ENCODE data around the gene PRR18. TPM values are rescaled to one million over a fixed set of nuclear protein-coding genes. Genes with fewer than 3 reads are reported as not detected.

Gene PRR18
- total RNA-seq, 1 experiment from 2014 or later: not detected

DNA sequence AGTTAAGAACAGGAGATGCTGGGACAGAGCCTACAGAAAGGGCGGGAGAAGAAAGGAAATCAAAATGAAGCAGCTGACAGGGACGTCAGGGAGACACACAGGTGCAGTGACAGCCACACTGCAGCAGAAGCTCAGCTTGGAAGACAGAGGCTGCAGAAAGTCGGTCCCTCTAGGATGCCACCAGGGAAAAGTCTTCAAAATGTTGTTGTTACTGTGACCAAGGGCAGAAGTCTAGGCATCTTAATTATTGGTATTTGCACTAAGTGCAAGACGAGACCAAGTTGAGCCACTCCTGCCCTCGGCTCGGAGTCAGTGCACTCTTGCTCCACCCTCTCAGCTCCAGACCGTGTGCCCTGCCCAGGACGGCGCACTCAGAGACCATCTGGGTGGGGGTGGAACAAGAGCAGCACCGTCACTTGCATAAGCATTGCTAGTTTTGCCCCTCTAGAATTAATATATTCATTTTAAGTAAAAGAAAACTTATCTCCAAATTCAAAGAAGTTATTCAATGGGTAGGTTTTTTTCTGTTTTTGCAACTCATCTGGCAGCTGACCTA is 2.6 kb downstream of the PRR18 start:
- no peak overlapping the region for H2BK120ac ChIP-seq (ENCODE audit: low read depth, low read length, poor library complexity, severe bottlenecking)
- H3K23ac ChIP-seq (ENCODE audit: insufficient read length, low read depth, low read length): no peak overlapping the region
- no peak for TF ChIP-seq CTCF (conservative IDR thresholded peaks at IDR 0.05)

More for the DNA sequence above, 2.6 kb downstream of the PRR18 start:
- no peak overlapping the region for H4K5ac ChIP-seq (ENCODE audit: insufficient read length, low read depth, low read length)
- no peak for DNase-seq
- H4K20me1 ChIP-seq (ENCODE audit: control insufficient read depth, insufficient read depth, insufficient read length): no peaks in the 10 kb centered on the region
- H2BK5ac ChIP-seq (ENCODE audit: insufficient read length, low read length): no peak overlapping the region
- Mint-ChIP-seq H3K4me3 (no peak overlapping the region), H3K27ac (no peak overlapping the region; a peak in 1 of 7 replicates), H3K27me3 (ENCODE audit: low read depth) (peaks cover 74% of the 10 kb centered on the region), H3K9me3 (peaks cover 0 to 3% of the 10 kb centered on the region in 2 experiments; a peak in 1 of 5 replicates), H3K4me1 (peaks cover 4 to 7% of the 10 kb centered on the region in 2 experiments), H3K36me3 (ENCODE audit: insufficient read depth in 1 of 3, low read depth in 3 of 3) (no peaks in the 10 kb centered on the region; a peak in 1 of 7 replicates)
- H2AFZ ChIP-seq (ENCODE audit: low read length): no peak overlapping the region
- no peak overlapping the region for H3T11ph ChIP-seq (ENCODE audit: low read length)
- no peak overlapping the region for H2BK12ac ChIP-seq (ENCODE audit: insufficient read length, low read depth, low read length)
- no CpG with 5 or more reads among the region's 10 CpGs for WGBS (ENCODE audit: extremely low coverage, insufficient read length, low lambda C conversion rate)
- H4K91ac ChIP-seq (ENCODE audit: insufficient read length, low read depth, low read length): no peak overlapping the region
- no peaks in the 10 kb centered on the region for H3K79me1 ChIP-seq (ENCODE audit: insufficient read depth, low read depth, low read length, poor library complexity, severe bottlenecking)
- peaks cover 29% of the 10 kb centered on the region; the same call in 1 of the 2 replicates for H3K27me3 ChIP-seq (ENCODE audit: insufficient read depth, low read length)
- H2BK15ac ChIP-seq (ENCODE audit: low read depth, low read length): no peak overlapping the region
- H3K9me3 ChIP-seq (ENCODE audit: control insufficient read depth, low read depth, low read length): no peaks in the 10 kb centered on the region
- peaks cover 17% of the 10 kb centered on the region for H3K23me2 ChIP-seq (ENCODE audit: insufficient read length, low read depth, low read length, poor library complexity, severe bottlenecking)
- no peak overlapping the region for H3K4me2 ChIP-seq (ENCODE audit: insufficient read depth, insufficient read length, low read length)
- no peak overlapping the region for H3K4ac ChIP-seq (ENCODE audit: low read depth, low read length)
- no peak overlapping the region for H3K18ac ChIP-seq (ENCODE audit: insufficient read length, low read depth, low read length)
- no peaks in the 10 kb centered on the region; the same call in 1 of the 2 replicates for H3K4me1 ChIP-seq (ENCODE audit: insufficient read depth, low read length)
- H3K56ac ChIP-seq (ENCODE audit: insufficient read length, low read depth, low read length): no peak overlapping the region
- no peak overlapping the region for H2BK20ac ChIP-seq (ENCODE audit: low read depth, low read length, poor library complexity, severe bottlenecking)
- no peak overlapping the region for H4K8ac ChIP-seq (replicated peaks; ENCODE audit: insufficient read length, low read depth, low read length)
- H3K79me2 ChIP-seq (ENCODE audit: insufficient read depth, low read length): no peaks in the 10 kb centered on the region
- no peak overlapping the region for H2AK5ac ChIP-seq (ENCODE audit: insufficient read length, low read length)
- no peak overlapping the region for H3K9ac ChIP-seq (ENCODE audit: extremely low read depth, insufficient read length, low read length)
- no peak overlapping the region for H3K14ac ChIP-seq (ENCODE audit: insufficient read depth, low read length)
- H3K27ac ChIP-seq (ENCODE audit: insufficient read length, low read depth, low read length): no peak overlapping the region
